ENCODE data around the gene COL18A1. TPM values are rescaled to one million over a fixed set of nuclear protein-coding genes. Genes with fewer than 3 reads are reported as not detected.
"Not testable (repeated sequence)": the region's sequence is repeated elsewhere in the genome, so short reads cannot be mapped to it uniquely, and the experiment has no call there.

Gene COL18A1
- 266 TPM for total RNA-seq (ENCODE audit: insufficient read depth, low replicate concordance)

- no peak for DNase-seq (ENCODE audit: low spot score)
These were observed at the start of gene COL18A1 for GRCh38 chr21:45404730-45405270. COL18A1 (plus strand) TSS chr21:45405165; CDS start chr21:45405231, 66 bp downstream.

GRCh38 chr21:45355573-45355972, 49.4 kb upstream of the COL18A1 start:
- no peak for DNase-seq (ENCODE audit: low spot score)

- DNase-seq (ENCODE audit: low spot score), result no peak
These were observed 48.7 kb upstream of the COL18A1 start for GRCh38 chr21:45356251-45356650.

- DNase-seq (ENCODE audit: low spot score), result no peak
These were observed 48.1 kb upstream of the COL18A1 start for GRCh38 chr21:45356653-45357435.

GRCh38 chr21:45357436-45358260, 47.3 kb upstream of the COL18A1 start:
- peak; percentile 52 for DNase-seq (ENCODE audit: low spot score)

GRCh38 chr21:45358261-45358670, 46.7 kb upstream of the COL18A1 start:
- DNase-seq (ENCODE audit: low spot score), result no peak

GRCh38 chr21:45358711-45359310, 46.2 kb upstream of the COL18A1 start:
- no peak for DNase-seq (ENCODE audit: low spot score)

GRCh38 chr21:45359451-45360217, 45.3 kb upstream of the COL18A1 start:
- DNase-seq (ENCODE audit: low spot score), result no peak

GRCh38 chr21:45361033-45361997, 43.6 kb upstream of the COL18A1 start:
- DNase-seq (ENCODE audit: low spot score), result no peak

- no peak for DNase-seq (ENCODE audit: low spot score)
These were observed 42.8 kb upstream of the COL18A1 start for GRCh38 chr21:45362077-45362747.

- DNase-seq (ENCODE audit: low spot score), result no peak
These were observed 42.2 kb upstream of the COL18A1 start for GRCh38 chr21:45362748-45363145.

GRCh38 chr21:45363272-45363671, 41.7 kb upstream of the COL18A1 start:
- not testable (repeated sequence) for DNase-seq (ENCODE audit: low spot score)

GRCh38 chr21:45363921-45364467, 41.0 kb upstream of the COL18A1 start:
- DNase-seq (ENCODE audit: low spot score), result peak; percentile 93

GRCh38 chr21:45364468-45365185, 40.3 kb upstream of the COL18A1 start:
- DNase-seq (ENCODE audit: low spot score), result peak; percentile 55

- DNase-seq (ENCODE audit: low spot score), result no peak
These were observed 39.8 kb upstream of the COL18A1 start for GRCh38 chr21:45365186-45365607.

- peak; percentile 66 for DNase-seq (ENCODE audit: low spot score)
These were observed 39.2 kb upstream of the COL18A1 start for GRCh38 chr21:45365608-45366241.

GRCh38 chr21:45366476-45366875, 38.5 kb upstream of the COL18A1 start:
- DNase-seq (ENCODE audit: low spot score), result no peak

- peak; percentile 92 for DNase-seq (ENCODE audit: low spot score)
These were observed 38.0 kb upstream of the COL18A1 start for GRCh38 chr21:45366931-45367401.
